Natural killer cell (primary cell): ENCODE results near the gene FXYD5. TPM values are rescaled to one million over a fixed set of nuclear protein-coding genes. Genes with fewer than 3 reads are reported as not detected.

Experiments used
- ATAC-seq, 3 donors: fragments of 150-1000 bp in 2 of 3; fragments of 200-7000 bp in 1 of 3; cut with Tn5 transposase; 1 replicate in 1 of 3; 2 replicates in 2 of 3; pipeline ENCODE4 v1.10.0; 2021; ENCODE audit warnings: mild to moderate bottlenecking in 2 of 3, moderate library complexity in 2 of 3
- DNase-seq, 2 donors: peaks; one replicate each; pipeline versions ENCODE4 v3.0.0 to v3.0.0-alpha.2; 2013 to 2021; ENCODE audit warnings: mixed read lengths in 1 of 2
- H3K27ac ChIP-seq: one replicate; pipeline ENCODE4 v1.5.1; 2013; ENCODE audit warnings: mild to moderate bottlenecking, low read length
- H3K27me3 ChIP-seq: one replicate; pipeline ENCODE4 v1.6.1; 2013; ENCODE audit warnings: low read length; ENCODE audit not compliant: control insufficient read depth, insufficient read depth
- H3K36me3 ChIP-seq: one replicate; pipeline ENCODE4 v1.6.1; 2013; ENCODE audit warnings: low read length; ENCODE audit not compliant: control insufficient read depth, insufficient read depth
- H3K4me1 ChIP-seq: one replicate; pipeline ENCODE4 v1.6.1; 2013; ENCODE audit warnings: low read length; ENCODE audit not compliant: control insufficient read depth, insufficient read depth
- H3K4me3 ChIP-seq: one replicate; pipeline ENCODE4 v1.5.1; 2013; ENCODE audit warnings: low read length
- H3K9me3 ChIP-seq: one replicate; pipeline ENCODE4 v1.6.1; 2013; ENCODE audit warnings: low read length; ENCODE audit not compliant: control insufficient read depth, insufficient read depth
- H3K27ac Mint-ChIP-seq, 2 donors: one replicate each; pipeline ENCODE4 v1.8.0; 2022; ENCODE audit warnings: mild to moderate bottlenecking in 2 of 2, mixed read lengths in 2 of 2, moderate library complexity in 1 of 2
- H3K27me3 Mint-ChIP-seq, 2 donors: one replicate each; pipeline ENCODE4 v1.8.0; 2022; ENCODE audit warnings: low read depth in 2 of 2, mixed read lengths in 2 of 2
- H3K36me3 Mint-ChIP-seq: one replicate; pipeline ENCODE4 v1.8.0; 2022; ENCODE audit warnings: mixed read lengths
- H3K4me1 Mint-ChIP-seq, 2 donors: one replicate each; pipeline ENCODE4 v1.8.0; 2022; ENCODE audit warnings: mixed read lengths in 2 of 2
- H3K4me3 Mint-ChIP-seq: one replicate; pipeline ENCODE4 v1.8.0; 2022; ENCODE audit warnings: mild to moderate bottlenecking, moderate library complexity, mixed read lengths
- H3K9me3 Mint-ChIP-seq, 2 donors: one replicate each; pipeline ENCODE4 v1.8.0; 2022; ENCODE audit warnings: mixed read lengths in 2 of 2
- WGBS: methylation state at CpG from one replicate; pipeline ENCODE4 v1.1.7; 2013; ENCODE audit warnings: missing lambda C conversion rate; ENCODE audit not compliant: insufficient coverage; 5-methylcytosine and 5-hydroxymethylcytosine counted together
- intact Hi-C: fragments of 100-400 bp; cut with micrococcal nuclease; formaldehyde crosslinking; loops from one replicate; pipeline ENCODE4 v1.14.2; 2022
- total RNA-seq, 4 donors: library from RNA; stranded (reverse); fragments of 120-200 nt in 1 of 4; gene quantifications; one replicate each; pipeline versions ENCODE4 v1.2.3 to v1.2.4, GENCODE V29; 2013 to 2022
- TF ChIP-seq, protein P1 (sequence below): fragments of 200-600 bp; IDR thresholded peaks from one replicate; pipeline ENCODE4 v1.8.0; 2022; ENCODE audit warnings: antibody characterized with exemption

FXYD5 gene
- total RNA-seq, 3 donors from 2014 or later (not counting 1 experiment from before 2014, with no cell fraction given): 226 to 270 (median 231) TPM

- Histone ChIP-seq H3K4me1 (peaks cover 10% of the 10 kb centered on the region), H3K27ac (no peak overlapping the region), H3K9me3 (no peaks in the 10 kb centered on the region), H3K27me3 (peaks cover 3% of the 10 kb centered on the region), H3K36me3 (no peaks in the 10 kb centered on the region), H3K4me3 (no peak overlapping the region)
- Mint-ChIP-seq H3K27ac (no peak overlapping the region), H3K4me3 (no peak overlapping the region), H3K27me3 (peaks cover 0 to 5% of the 10 kb centered on the region in 2 donors), H3K9me3 (no peaks in the 10 kb centered on the region), H3K4me1 (peaks cover 11 to 13% of the 10 kb centered on the region in 2 donors), H3K36me3 (no peaks in the 10 kb centered on the region)
- no peak for ATAC-seq
- DNase-seq: no peak
- TF ChIP-seq, protein P1, sequence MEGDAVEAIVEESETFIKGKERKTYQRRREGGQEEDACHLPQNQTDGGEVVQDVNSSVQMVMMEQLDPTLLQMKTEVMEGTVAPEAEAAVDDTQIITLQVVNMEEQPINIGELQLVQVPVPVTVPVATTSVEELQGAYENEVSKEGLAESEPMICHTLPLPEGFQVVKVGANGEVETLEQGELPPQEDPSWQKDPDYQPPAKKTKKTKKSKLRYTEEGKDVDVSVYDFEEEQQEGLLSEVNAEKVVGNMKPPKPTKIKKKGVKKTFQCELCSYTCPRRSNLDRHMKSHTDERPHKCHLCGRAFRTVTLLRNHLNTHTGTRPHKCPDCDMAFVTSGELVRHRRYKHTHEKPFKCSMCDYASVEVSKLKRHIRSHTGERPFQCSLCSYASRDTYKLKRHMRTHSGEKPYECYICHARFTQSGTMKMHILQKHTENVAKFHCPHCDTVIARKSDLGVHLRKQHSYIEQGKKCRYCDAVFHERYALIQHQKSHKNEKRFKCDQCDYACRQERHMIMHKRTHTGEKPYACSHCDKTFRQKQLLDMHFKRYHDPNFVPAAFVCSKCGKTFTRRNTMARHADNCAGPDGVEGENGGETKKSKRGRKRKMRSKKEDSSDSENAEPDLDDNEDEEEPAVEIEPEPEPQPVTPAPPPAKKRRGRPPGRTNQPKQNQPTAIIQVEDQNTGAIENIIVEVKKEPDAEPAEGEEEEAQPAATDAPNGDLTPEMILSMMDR: no peak
- 90% methylated on average over 7 of the region's 9 CpGs for WGBS
- intact Hi-C loops: no loop called here
Observed at GRCh38 chr19:35119578-35120155, 34.9 kb upstream of the FXYD5 start.

DNA sequence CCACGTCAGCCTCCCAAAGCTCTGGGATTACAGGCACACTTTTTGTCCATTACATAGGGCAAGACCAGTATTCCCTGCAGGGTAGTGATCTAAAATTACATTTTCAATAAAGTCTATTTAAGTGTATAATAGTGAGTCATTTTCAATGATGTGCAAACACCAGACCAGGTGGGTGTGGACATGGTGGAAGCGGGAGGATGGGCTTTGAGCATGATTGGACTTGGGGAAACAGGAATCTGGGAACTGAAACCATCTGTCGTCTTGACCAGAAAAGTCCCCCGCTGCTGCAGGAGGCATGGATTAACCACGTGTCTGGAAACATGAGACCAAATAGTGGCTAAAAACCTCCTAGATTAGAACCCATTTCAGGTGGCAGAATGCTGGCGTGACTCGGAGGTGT is 34.0 kb upstream of the FXYD5 start:
- Mint-ChIP-seq H3K4me1 (peaks cover 14% of the 10 kb centered on the region in 2 donors), H3K4me3 (no peak overlapping the region), H3K9me3 (no peaks in the 10 kb centered on the region), H3K27me3 (peaks cover 0 to 5% of the 10 kb centered on the region in 2 donors), H3K36me3 (no peaks in the 10 kb centered on the region), H3K27ac (no peak overlapping the region)
- DNase-seq (no peak), ATAC-seq (no peak)
- Histone ChIP-seq H3K36me3 (no peaks in the 10 kb centered on the region), H3K9me3 (no peaks in the 10 kb centered on the region), H3K27ac (no peak overlapping the region), H3K4me3 (no peak overlapping the region), H3K4me1 (peaks cover 11% of the 10 kb centered on the region), H3K27me3 (no peaks in the 10 kb centered on the region)
- WGBS: 69% methylated on average over 7 of the region's 7 CpGs
- intact Hi-C loops: no loop called here
- TF ChIP-seq, protein P1: no peak

DNA sequence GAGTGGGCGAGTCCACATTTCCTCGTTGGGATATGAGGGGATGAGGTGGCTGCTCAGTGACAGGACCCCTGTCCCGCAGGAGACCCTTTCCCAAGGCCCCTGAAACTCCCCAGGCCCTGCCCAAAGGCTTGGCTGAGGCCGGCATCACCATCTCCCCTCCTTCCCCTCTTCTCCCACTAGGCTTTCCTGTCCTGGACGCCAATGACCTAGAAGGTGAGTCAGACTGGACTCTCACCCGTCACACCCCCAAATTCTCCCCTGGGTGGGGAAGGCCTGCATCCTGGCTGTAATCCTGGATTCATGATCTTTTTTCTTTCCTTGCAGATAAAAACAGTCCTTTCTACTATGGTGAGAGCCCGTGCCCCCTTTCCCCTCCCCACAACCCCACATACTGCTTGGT is 33.6 kb upstream of the FXYD5 start:
- no peaks in the 10 kb centered on the region for H3K27me3 ChIP-seq
- WGBS: 86% methylated on average over 7 of the region's 7 CpGs
- TF ChIP-seq, protein P1: no peak
- DNase-seq (no peak), ATAC-seq (no peak)
- no peak overlapping the region for H3K27ac Mint-ChIP-seq
- intact Hi-C loops: no loop called here
- peaks cover 11% of the 10 kb centered on the region for H3K4me1 ChIP-seq
- no peaks in the 10 kb centered on the region for H3K36me3 Mint-ChIP-seq
- H3K4me1 Mint-ChIP-seq: peaks cover 14 to 18% of the 10 kb centered on the region in 2 donors
- H3K9me3 ChIP-seq: no peaks in the 10 kb centered on the region
- no peak overlapping the region for H3K27ac ChIP-seq
- peaks cover 0 to 5% of the 10 kb centered on the region in 2 donors for H3K27me3 Mint-ChIP-seq
- H3K36me3 ChIP-seq: no peaks in the 10 kb centered on the region
- no peak overlapping the region for H3K4me3 ChIP-seq
- H3K4me3 Mint-ChIP-seq: no peak overlapping the region
- no peaks in the 10 kb centered on the region for H3K9me3 Mint-ChIP-seq
